IMR-90 (cell line): Measurements from ENCODE around the gene LRRN2. TPM values are rescaled to one million over a fixed set of nuclear protein-coding genes. Genes with fewer than 3 reads are reported as not detected.

Experiments
- ATAC-seq: fragments of 200-7000 bp; cut with Tn5 transposase; 2 replicates; pipeline ENCODE4 v1.9.1; 2020; ENCODE audit warnings: low read depth, mild to moderate bottlenecking, moderate library complexity
- BruUV-seq: library from RNA; stranded (reverse); fragments of 400-500 nt; replicated peaks from 2 replicates; lab custom pipeline; 2021; lab: Mats Ljungman, UMichigan
- CTCF ChIA-PET: fragments of 300-600 bp; formaldehyde crosslinking; extraction: SDS; loops from one replicate; lab custom pipeline; 2021; ENCODE audit warnings: antibody characterized with exemption; lab: Yijun Ruan, JAX
- POLR2A ChIA-PET: fragments of 300-600 bp; sonication (Branson Sonifier 250); formaldehyde crosslinking; loops from one replicate; lab custom pipeline; 2022; ENCODE audit warnings: antibody characterized with exemption; ENCODE audit not compliant: unreplicated experiment; lab: Charles Lee
- DNase-seq: peaks from one replicate; pipeline ENCODE4 v3.0.0; 2013
- H2AFZ ChIP-seq: replicated peaks from 2 replicates; pipeline ENCODE3; 2013; ENCODE audit warnings: low read length, mild to moderate bottlenecking; ENCODE audit not compliant: poor library complexity
- H2AK5ac ChIP-seq: 2 replicates; pipeline ENCODE4 v1.6.1; 2013; ENCODE audit warnings: low read depth, low read length, inconsistent platforms
- H2AK9ac ChIP-seq: replicated peaks from 2 replicates; pipeline ENCODE3; 2013; ENCODE audit warnings: mild to moderate bottlenecking, low read depth, low read length, moderate library complexity; ENCODE audit not compliant: poor library complexity
- H2BK120ac ChIP-seq: 2 replicates; pipeline ENCODE4 v1.6.1; 2013; ENCODE audit warnings: low read depth, low read length, inconsistent platforms
- H2BK15ac ChIP-seq: 3 replicates; pipeline ENCODE4 v1.6.1; 2013; ENCODE audit warnings: low read depth, low read length, inconsistent platforms
- H2BK20ac ChIP-seq: 2 replicates; pipeline ENCODE4 v1.6.1; 2013; ENCODE audit warnings: low read depth, mild to moderate bottlenecking, inconsistent platforms, low read length, moderate library complexity
- H2BK5ac ChIP-seq: 2 replicates; pipeline ENCODE4 v1.6.1; 2013; ENCODE audit warnings: mild to moderate bottlenecking, low read depth, low read length, inconsistent platforms; ENCODE audit not compliant: poor library complexity, severe bottlenecking
- H3K14ac ChIP-seq: replicated peaks from 2 replicates; pipeline ENCODE4 v1.6.1; 2013; ENCODE audit warnings: low read depth, low read length, inconsistent platforms
- H3K18ac ChIP-seq: 2 replicates; pipeline ENCODE4 v1.6.1; 2013; ENCODE audit warnings: low read depth, low read length, control low read depth
- H3K23ac ChIP-seq: 2 replicates; pipeline ENCODE4 v1.6.1; 2013; ENCODE audit warnings: low read depth, low read length, inconsistent platforms
- H3K27ac ChIP-seq: 2 replicates; pipeline ENCODE4 v1.5.1; 2013; ENCODE audit warnings: mild to moderate bottlenecking, control low read depth, low read length; ENCODE audit not compliant: insufficient read depth
- H3K27me3 ChIP-seq: 2 replicates; pipeline ENCODE4 v1.6.1; 2013; ENCODE audit warnings: low read length; ENCODE audit not compliant: control insufficient read depth, insufficient read depth
- H3K36me3 ChIP-seq: 2 replicates; pipeline ENCODE4 v1.6.1; 2013; ENCODE audit warnings: low read length, mixed read lengths; ENCODE audit not compliant: control insufficient read depth, insufficient read depth
- H3K4ac ChIP-seq: 2 replicates; pipeline ENCODE4 v1.6.1; 2013; ENCODE audit warnings: low read depth, low read length, inconsistent platforms
- H3K4me1 ChIP-seq: 2 replicates; pipeline ENCODE4 v1.6.1; 2013; ENCODE audit warnings: low read length, mixed read lengths; ENCODE audit not compliant: control insufficient read depth, insufficient read depth
- H3K4me2 ChIP-seq: 2 replicates; pipeline ENCODE4 v1.6.1; 2013; ENCODE audit warnings: low read depth, mild to moderate bottlenecking, control low read depth, low read length, moderate library complexity
- H3K4me3 ChIP-seq: 2 replicates; pipeline ENCODE4 v1.5.1; 2013; ENCODE audit warnings: low read depth, mild to moderate bottlenecking, control low read depth, low read length, moderate library complexity; ENCODE audit not compliant: insufficient read depth
- H3K56ac ChIP-seq: 2 replicates; pipeline ENCODE4 v1.6.1; 2013; ENCODE audit warnings: low read length, inconsistent platforms; ENCODE audit not compliant: insufficient read depth; ENCODE audit errors: extremely low read depth
- H3K79me1 ChIP-seq, 2 experiments: 2 replicates each; pipeline ENCODE4 v1.6.1; 2013; ENCODE audit warnings: low read length in 2 of 2, inconsistent platforms in 1 of 2, low read depth in 1 of 2
- H3K9ac ChIP-seq: 2 replicates; pipeline ENCODE4 v1.6.1; 2013; ENCODE audit warnings: low read depth, low read length, control low read depth
- H3K9me1 ChIP-seq: 2 replicates; pipeline ENCODE4 v1.6.1; 2013; ENCODE audit warnings: low read length, inconsistent platforms; ENCODE audit not compliant: insufficient read depth
- H3K9me3 ChIP-seq: 2 replicates; pipeline ENCODE4 v1.6.1; 2013; ENCODE audit warnings: low read length; ENCODE audit not compliant: control insufficient read depth, insufficient read depth
- H4K20me1 ChIP-seq: 2 replicates; pipeline ENCODE4 v1.6.1; 2013; ENCODE audit warnings: low read length, inconsistent platforms; ENCODE audit not compliant: insufficient read depth
- H4K5ac ChIP-seq: 2 replicates; pipeline ENCODE4 v1.6.1; 2013; ENCODE audit warnings: mild to moderate bottlenecking, low read depth, low read length, control low read depth
- H4K8ac ChIP-seq, 2 experiments: 2 replicates each; pipeline ENCODE4 v1.6.1; 2013; ENCODE audit warnings: low read depth in 2 of 2, low read length in 2 of 2, control low read depth in 1 of 2, inconsistent platforms in 1 of 2
- H4K91ac ChIP-seq: 2 replicates; pipeline ENCODE4 v1.6.1; 2013; ENCODE audit warnings: low read depth, low read length, inconsistent platforms; ENCODE audit not compliant: insufficient read depth
- BHLHE40 ChIP-seq: fragments of 150-350 bp; IDR thresholded peaks from 2 replicates; pipeline ENCODE4 v1.6.1; 2016; ENCODE audit warnings: mild to moderate bottlenecking, low read depth, low read length
- CEBPB ChIP-seq: IDR thresholded peaks from 2 replicates; pipeline ENCODE4 v1.6.1; 2012; ENCODE audit warnings: low read depth, low read length, improper control_type of control experiment
- CHD1 ChIP-seq: IDR thresholded peaks from 2 replicates; pipeline ENCODE4 v1.6.1; 2012; ENCODE audit warnings: low read depth, low read length, improper control_type of control experiment
- CTCF ChIP-seq: conservative IDR thresholded peaks from 2 replicates; pipeline ENCODE4 v1.5.1; 2012; ENCODE audit warnings: mild to moderate bottlenecking, low read depth, low read length, improper control_type of control experiment
- ELK1 ChIP-seq: fragments of 150-350 bp; IDR thresholded peaks from 2 replicates; pipeline ENCODE4 v1.6.1; 2016; ENCODE audit warnings: low read depth, mild to moderate bottlenecking, low read length, moderate library complexity, borderline replicate concordance
- FOS ChIP-seq: fragments of 150-350 bp; IDR thresholded peaks from 2 replicates; pipeline ENCODE4 v1.6.1; 2016; ENCODE audit warnings: low read depth, low read length
- MAFK ChIP-seq: IDR thresholded peaks from 2 replicates; pipeline ENCODE4 v1.6.1; 2012; ENCODE audit warnings: low read depth, low read length, improper control_type of control experiment
- MAZ ChIP-seq: IDR thresholded peaks from 2 replicates; pipeline ENCODE4 v1.6.1; 2012; ENCODE audit warnings: low read depth, mild to moderate bottlenecking, low read length, improper control_type of control experiment, moderate library complexity, borderline replicate concordance
- MXI1 ChIP-seq: IDR thresholded peaks from 2 replicates; pipeline ENCODE4 v1.6.1; 2012; ENCODE audit warnings: low read depth, mild to moderate bottlenecking, low read length, moderate library complexity, borderline replicate concordance
- NFE2L2 ChIP-seq: fragments of 150-350 bp; IDR thresholded peaks from 2 replicates; pipeline ENCODE4 v1.6.1; 2016; ENCODE audit warnings: low read depth, mild to moderate bottlenecking, low read length
- POLR2A ChIP-seq: IDR thresholded peaks from 2 replicates; pipeline ENCODE4 v1.6.1; 2012; ENCODE audit warnings: mild to moderate bottlenecking, low read depth, low read length
- RAD21 ChIP-seq: IDR thresholded peaks from 2 replicates; pipeline ENCODE4 v1.6.1; 2012; ENCODE audit warnings: low read length, improper control_type of control experiment
- RCOR1 ChIP-seq: IDR thresholded peaks from 2 replicates; pipeline ENCODE4 v1.6.1; 2012; ENCODE audit warnings: mild to moderate bottlenecking, low read length, improper control_type of control experiment; ENCODE audit not compliant: insufficient replicate concordance
- RFX5 ChIP-seq: IDR thresholded peaks from 2 replicates; pipeline ENCODE4 v1.8.0; 2012; ENCODE audit warnings: low read depth, mild to moderate bottlenecking, low read length, moderate library complexity
- SMC3 ChIP-seq: fragments of 150-350 bp; IDR thresholded peaks from 2 replicates; pipeline ENCODE4 v1.6.1; 2016; ENCODE audit warnings: low read depth, mild to moderate bottlenecking, antibody characterized with exemption, low read length, moderate library complexity
- WGBS, 2 experiments: methylation state at CpG; one replicate each; pipeline versions ENCODE4 v1.1.5 to v1.1.7; 2013; ENCODE audit warnings: missing lambda C conversion rate in 2 of 2; ENCODE audit not compliant: insufficient read length in 1 of 2; ENCODE audit errors: extremely low coverage in 2 of 2; 5-methylcytosine and 5-hydroxymethylcytosine counted together
- dilution Hi-C: fragments of 300-500 bp; cut with HindIII; formaldehyde crosslinking; loops from one replicate; pipeline ENCODE4 v1.14.3; 2018; ENCODE audit warnings: low sequenced_read_pairs; ENCODE audit not compliant: unreplicated experiment
- in situ Hi-C: fragments of 300-500 bp; cut with MboI; formaldehyde crosslinking; loops from 3 replicates; pipeline ENCODE4 v1.14.3; 2019; ENCODE audit warnings: low sequenced_read_pairs, inconsistent platforms, mixed read lengths
- intact Hi-C: fragments of 100-400 bp; cut with micrococcal nuclease; formaldehyde crosslinking; loops from 2 replicates; pipeline ENCODE4 v1.10.0; 2022
- polyA plus RNA-seq, 3 experiments: library from polyadenylated mRNA; depleted of rRNA; stranded (reverse); fragments of >200 nt; gene quantifications; 2 replicates each; pipeline ENCODE4 v1.2.3, GENCODE V29; 2012; ENCODE audit warnings: low replicate concordance in 1 of 3
- total RNA-seq: library from RNA; depleted of rRNA; stranded (reverse); fragments of >200 nt; gene quantifications from 2 replicates; pipeline ENCODE4 v1.2.3, GENCODE V29; 2012
- TF ChIP-seq, protein P1 (sequence below): fragments of 150-350 bp; IDR thresholded peaks from 2 replicates; pipeline ENCODE4 v1.6.1; 2017; ENCODE audit warnings: mild to moderate bottlenecking, antibody characterized with exemption, low read length, low read depth

The LRRN2 gene
- total and polyA plus RNA-seq, 2 of the 4 experiments (the other 2 are of a cell fraction) = not detected

GRCh38 chr1:204645666-204646065 is 39.9 kb downstream of the LRRN2 start:
- H3K27ac ChIP-seq = no peak overlapping the region
- H3K9me3 ChIP-seq = no peaks in the 10 kb centered on the region
- POLR2A ChIA-PET = no interaction called here
- H3K4me1 ChIP-seq = no peaks in the 10 kb centered on the region
- no peak overlapping the region for H2BK15ac ChIP-seq
- no peak for TF ChIP-seq CTCF
- no peak for TF ChIP-seq CEBPB
- TF ChIP-seq, protein P1, sequence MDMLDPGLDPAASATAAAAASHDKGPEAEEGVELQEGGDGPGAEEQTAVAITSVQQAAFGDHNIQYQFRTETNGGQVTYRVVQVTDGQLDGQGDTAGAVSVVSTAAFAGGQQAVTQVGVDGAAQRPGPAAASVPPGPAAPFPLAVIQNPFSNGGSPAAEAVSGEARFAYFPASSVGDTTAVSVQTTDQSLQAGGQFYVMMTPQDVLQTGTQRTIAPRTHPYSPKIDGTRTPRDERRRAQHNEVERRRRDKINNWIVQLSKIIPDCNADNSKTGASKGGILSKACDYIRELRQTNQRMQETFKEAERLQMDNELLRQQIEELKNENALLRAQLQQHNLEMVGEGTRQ = no peak
- no peak for TF ChIP-seq ELK1
- TF ChIP-seq RFX5 = no peak
- no peak for TF ChIP-seq MAFK
- TF ChIP-seq CHD1 = no peak
- no peak for TF ChIP-seq FOS
- TF ChIP-seq NFE2L2 = no peak
- TF ChIP-seq POLR2A = no peak
- no peak for TF ChIP-seq RAD21
- no peak for TF ChIP-seq BHLHE40
- no peak for TF ChIP-seq SMC3
- no peak for TF ChIP-seq MXI1
- TF ChIP-seq RCOR1 = no peak
- no peak for TF ChIP-seq MAZ
- no peak overlapping the region for H2AFZ ChIP-seq
- no peak overlapping the region for H3K4me3 ChIP-seq
- H2BK5ac ChIP-seq = no peak overlapping the region
- H3K23ac ChIP-seq = no peak overlapping the region
- H2BK120ac ChIP-seq = no peak overlapping the region
- no CpG with 5 or more reads among the region's 3 CpGs for WGBS, 2 experiments
- no TSS peak for BruUV-seq
- DNase-seq (no peak), ATAC-seq (no peak)
- H4K5ac ChIP-seq = no peak overlapping the region
- H4K8ac ChIP-seq = no peak overlapping the region
- no peak overlapping the region for H2AK5ac ChIP-seq
- in situ Hi-C loops = no loop called here
- H3K4me2 ChIP-seq = no peak overlapping the region
- H3K27me3 ChIP-seq = peaks cover 15% of the 10 kb centered on the region
- H2AK9ac ChIP-seq = no peak overlapping the region
- no peaks in the 10 kb centered on the region for H3K79me1 ChIP-seq
- H3K4ac ChIP-seq = no peak overlapping the region
- H3K9ac ChIP-seq = no peak overlapping the region
- dilution Hi-C loops = no loop called here
- no peak overlapping the region for H3K18ac ChIP-seq
- intact Hi-C loops = no loop called here
- H4K91ac ChIP-seq = no peak overlapping the region
- no peak overlapping the region for H3K14ac ChIP-seq
- no peak overlapping the region for H2BK20ac ChIP-seq
- no peaks in the 10 kb centered on the region for H3K36me3 ChIP-seq
- CTCF ChIA-PET = no interaction called here
- H3K56ac ChIP-seq = no peak overlapping the region
- H3K9me1 ChIP-seq = no peaks in the 10 kb centered on the region
- H4K20me1 ChIP-seq = no peaks in the 10 kb centered on the region
